H1 (cell line): ENCODE results near the gene ASF1B. TPM values are rescaled to one million over a fixed set of nuclear protein-coding genes. Genes with fewer than 3 reads are reported as not detected.

Experiments
- CTCF ChIA-PET: fragments of 300-600 bp; sonication (Branson Sonifier 250); formaldehyde crosslinking; loops from one replicate; lab custom pipeline; 2021; ENCODE audit not compliant: partially characterized antibody; lab: Charles Lee
- POLR2A ChIA-PET: fragments of 300-600 bp; sonication (Branson Sonifier 250); formaldehyde crosslinking; loops from one replicate; lab custom pipeline; 2021; ENCODE audit warnings: inconsistent platforms; ENCODE audit not compliant: partially characterized antibody; lab: Charles Lee
- DNase-seq, 2 experiments: peaks; one replicate each; pipeline versions ENCODE4 v3.0.0 to v3.0.0-alpha.2; 2010 to 2022; ENCODE audit warnings: low spot score in 2 of 2, low read depth in 1 of 2, mixed read lengths in 1 of 2
- FAIRE-seq: peaks from 2 replicates; lab custom pipeline; 2011; peaks lifted over from hg19 to GRCh38; lab: Jason Lieb, UNC
- H2AFZ ChIP-seq: 2 replicates; pipeline ENCODE4 v1.8.1; 2012; ENCODE audit warnings: low read length, inconsistent platforms
- H2AK5ac ChIP-seq: 2 replicates; pipeline ENCODE4 v1.6.1; 2013; ENCODE audit warnings: low read depth, low read length
- H2BK120ac ChIP-seq: replicated peaks from 2 replicates; pipeline ENCODE3; 2013; ENCODE audit warnings: low read depth, low read length, inconsistent platforms
- H2BK12ac ChIP-seq: 2 replicates; pipeline ENCODE4 v1.6.1; 2013; ENCODE audit warnings: low read depth, low read length
- H2BK15ac ChIP-seq: 2 replicates; pipeline ENCODE4 v1.6.1; 2013; ENCODE audit warnings: low read length
- H2BK20ac ChIP-seq: 2 replicates; pipeline ENCODE4 v1.6.1; 2013; ENCODE audit warnings: low read length
- H2BK5ac ChIP-seq: 2 replicates; pipeline ENCODE4 v1.6.1; 2013; ENCODE audit warnings: low read depth, low read length
- H3K14ac ChIP-seq: 2 replicates; pipeline ENCODE4 v1.6.1; 2013; ENCODE audit warnings: inconsistent platforms; ENCODE audit not compliant: insufficient read length
- H3K18ac ChIP-seq: 2 replicates; pipeline ENCODE4 v1.6.1; 2013; ENCODE audit warnings: low read length; ENCODE audit errors: extremely low read depth
- H3K23ac ChIP-seq: 2 replicates; pipeline ENCODE4 v1.6.1; 2013; ENCODE audit warnings: inconsistent platforms; ENCODE audit not compliant: insufficient read length
- H3K23me2 ChIP-seq: 2 replicates; pipeline ENCODE4 v1.6.1; 2013; ENCODE audit warnings: low read depth, low read length
- H3K27ac ChIP-seq: 2 replicates; pipeline ENCODE4 v1.6.1; 2011; ENCODE audit warnings: low read depth, low read length, inconsistent platforms
- H3K27me3 ChIP-seq, 4 experiments: replicated peaks in 1 of 4; 1 replicate in 1 of 4; 2 replicates in 3 of 4; pipeline versions ENCODE4 v1.6.1 to v1.8.1; 2011 to 2013; ENCODE audit warnings: low read length in 3 of 4, mild to moderate bottlenecking in 3 of 4, inconsistent platforms in 2 of 4, mixed read lengths in 2 of 4, moderate library complexity in 1 of 4; ENCODE audit not compliant: control insufficient read depth in 3 of 4, insufficient read depth in 3 of 4; ENCODE audit errors: extremely low read depth in 1 of 4
- H3K36me3 ChIP-seq, 4 experiments: 2 replicates each; pipeline versions ENCODE4 v1.6.1 to v1.8.1; 2011 to 2013; ENCODE audit warnings: mild to moderate bottlenecking in 4 of 4, low read length in 3 of 4, moderate library complexity in 2 of 4, control low read depth in 1 of 4, inconsistent platforms in 1 of 4; ENCODE audit not compliant: insufficient read depth in 4 of 4, control insufficient read depth in 2 of 4
- H3K4ac ChIP-seq: replicated peaks from 2 replicates; pipeline ENCODE3; 2013; ENCODE audit warnings: low read length, low read depth, mixed read lengths, inconsistent platforms; ENCODE audit not compliant: insufficient read length
- H3K4me1 ChIP-seq, 4 experiments: replicated peaks in 1 of 4; 1 replicate in 1 of 4; 2 replicates in 3 of 4; pipeline versions ENCODE4 v1.6.1 to v1.8.1; 2011 to 2013; ENCODE audit warnings: low read length in 3 of 4, inconsistent platforms in 2 of 4, mixed read lengths in 1 of 4; ENCODE audit not compliant: insufficient read depth in 4 of 4, control insufficient read depth in 3 of 4
- H3K4me2 ChIP-seq, 2 experiments: 2 replicates each; pipeline versions ENCODE4 v1.6.1 to v1.8.1; 2011 to 2013; ENCODE audit warnings: low read depth in 2 of 2, low read length in 2 of 2, control low read depth in 1 of 2, inconsistent platforms in 1 of 2, mild to moderate bottlenecking in 1 of 2; ENCODE audit not compliant: insufficient read depth in 1 of 2
- H3K4me3 ChIP-seq, 4 experiments: fragments of 200-600, 300-600 bp in 1 of 4; sonication (generic), shearing (Covaris generic), sonication (Bioruptor Twin) in 1 of 4; 2 replicates each; pipeline versions ENCODE4 v1.5.1 to v1.8.1; 2011 to 2016; ENCODE audit warnings: low read length in 4 of 4, low read depth in 3 of 4, control low read depth in 2 of 4, inconsistent platforms in 2 of 4, mild to moderate bottlenecking in 2 of 4, mixed read lengths in 1 of 4, moderate library complexity in 1 of 4; ENCODE audit not compliant: insufficient read depth in 2 of 4; ENCODE audit errors: extremely low read depth in 1 of 4
- H3K56ac ChIP-seq: replicated peaks from 2 replicates; pipeline ENCODE3; 2013; ENCODE audit warnings: low read depth, mild to moderate bottlenecking, mixed read lengths, low read length, inconsistent platforms; ENCODE audit not compliant: insufficient read length
- H3K79me1 ChIP-seq: 2 replicates; pipeline ENCODE4 v1.6.1; 2013; ENCODE audit warnings: low read depth, low read length, control low read depth
- H3K79me2 ChIP-seq, 2 experiments: 2 replicates each; pipeline versions ENCODE4 v1.6.1 to v1.8.1; 2012 to 2013; ENCODE audit warnings: low read length in 2 of 2, mild to moderate bottlenecking in 2 of 2, inconsistent platforms in 1 of 2; ENCODE audit not compliant: insufficient read depth in 2 of 2, control insufficient read depth in 1 of 2
- H3K9ac ChIP-seq, 4 experiments: replicated peaks in 1 of 4; 1 replicate in 1 of 4; 2 replicates in 3 of 4; pipeline versions ENCODE4 v1.6.1 to v1.8.1; 2011 to 2013; ENCODE audit warnings: low read depth in 3 of 4, low read length in 3 of 4, control low read depth in 2 of 4, mild to moderate bottlenecking in 2 of 4, moderate library complexity in 2 of 4, inconsistent platforms in 1 of 4; ENCODE audit errors: extremely low read depth in 1 of 4
- H3K9me3 ChIP-seq, 2 experiments: 2 replicates each; pipeline versions ENCODE4 v1.6.1 to v1.8.1; 2012 to 2013; ENCODE audit warnings: mild to moderate bottlenecking in 2 of 2, moderate library complexity in 2 of 2, control low read depth in 1 of 2, inconsistent platforms in 1 of 2, low read depth in 1 of 2, low read length in 1 of 2, mixed read lengths in 1 of 2; ENCODE audit not compliant: insufficient read depth in 2 of 2
- H4K20me1 ChIP-seq, 2 experiments: replicated peaks in 1 of 2; 2 replicates each; pipeline versions ENCODE3 to v1.8.1; 2011 to 2013; ENCODE audit warnings: inconsistent platforms in 2 of 2, low read length in 2 of 2, mild to moderate bottlenecking in 1 of 2; ENCODE audit not compliant: insufficient read depth in 2 of 2, control insufficient read depth in 1 of 2
- H4K5ac ChIP-seq: 2 replicates; pipeline ENCODE4 v1.6.1; 2013; ENCODE audit warnings: low read length, low read depth, mixed read lengths, inconsistent platforms; ENCODE audit not compliant: insufficient read length
- H4K8ac ChIP-seq: 2 replicates; pipeline ENCODE4 v1.8.0; 2013; ENCODE audit warnings: mild to moderate bottlenecking, moderate library complexity, low read length, inconsistent platforms; ENCODE audit not compliant: insufficient read depth; ENCODE audit errors: extremely low read depth
- H4K91ac ChIP-seq: replicated peaks from 2 replicates; pipeline ENCODE3; 2013; ENCODE audit warnings: low read length, mixed read lengths, inconsistent platforms; ENCODE audit not compliant: insufficient read length
- BACH1 ChIP-seq: IDR thresholded peaks from 2 replicates; pipeline ENCODE4 v1.6.1; 2012; ENCODE audit warnings: low read length, improper control_type of control experiment
- BRCA1 ChIP-seq: IDR thresholded peaks from 2 replicates; pipeline ENCODE4 v1.6.1; 2012; ENCODE audit warnings: low read depth, low read length, improper control_type of control experiment
- EP300 ChIP-seq, 2 experiments: IDR thresholded peaks; 1 replicate in 1 of 2; 2 replicates in 1 of 2; pipeline ENCODE4 v1.6.1; 2011 to 2012; ENCODE audit warnings: low read depth in 2 of 2, low read length in 2 of 2, mild to moderate bottlenecking in 2 of 2, borderline replicate concordance in 1 of 2, inconsistent platforms in 1 of 2, moderate library complexity in 1 of 2
- EZH2 ChIP-seq: fragments of 200-600 bp; sonication (generic); IDR thresholded peaks from 2 replicates; pipeline ENCODE4 v1.7.1; 2012; ENCODE audit warnings: low read depth, mild to moderate bottlenecking, moderate library complexity, low read length, inconsistent platforms; ENCODE audit not compliant: severe bottlenecking
- KDM4A ChIP-seq: IDR thresholded peaks from one replicate; pipeline ENCODE4 v1.7.1; 2012; ENCODE audit warnings: low read depth, mild to moderate bottlenecking, moderate library complexity, low read length, inconsistent platforms; ENCODE audit not compliant: severe bottlenecking
- KDM5A ChIP-seq: fragments of 200-600 bp; IDR thresholded peaks from 2 replicates; pipeline ENCODE4 v1.7.1; 2012; ENCODE audit warnings: mild to moderate bottlenecking, low read length, inconsistent platforms, mixed read lengths
- RAD21 ChIP-seq, 2 experiments: IDR thresholded peaks in 1 of 2; conservative IDR thresholded peaks in 1 of 2; 2 replicates each; pipeline ENCODE4 v1.6.1; 2011; ENCODE audit warnings: low read depth in 2 of 2, low read length in 2 of 2, improper control_type of control experiment in 1 of 2, inconsistent platforms in 1 of 2, mild to moderate bottlenecking in 1 of 2, moderate library complexity in 1 of 2
- SAP30 ChIP-seq: fragments of 300-600 bp; sonication (generic); IDR thresholded peaks from 2 replicates; pipeline ENCODE4 v1.7.1; 2012; ENCODE audit warnings: low read length, moderate library complexity, mild to moderate bottlenecking, inconsistent platforms; ENCODE audit not compliant: insufficient read depth, insufficient replicate concordance
- SIX5 ChIP-seq: IDR thresholded peaks from 2 replicates; pipeline ENCODE4 v1.6.1; 2011; ENCODE audit warnings: mild to moderate bottlenecking, low read depth, low read length
- SP1 ChIP-seq: IDR thresholded peaks from 2 replicates; pipeline ENCODE4 v1.6.1; 2011; ENCODE audit warnings: low read depth, low read length
- SP2 ChIP-seq: IDR thresholded peaks from 2 replicates; pipeline ENCODE4 v1.6.1; 2012; ENCODE audit warnings: mild to moderate bottlenecking, low read length, inconsistent platforms
- ZNF274 ChIP-seq: IDR thresholded peaks from 2 replicates; pipeline ENCODE4 v1.7.0; 2012; ENCODE audit warnings: low read length, borderline replicate concordance; ENCODE audit errors: extremely low read depth
- WGBS, 2 experiments: shearing (Covaris generic) in 1 of 2; methylation state at CpG; one replicate each; pipeline versions ENCODE4 v1.1.6 to v1.1.7; 2013 to 2015; ENCODE audit warnings: low lambda C conversion rate in 2 of 2, mixed read lengths in 2 of 2, inconsistent platforms in 1 of 2, low coverage in 1 of 2, missing lambda C conversion rate in 1 of 2; ENCODE audit not compliant: insufficient replicate concordance in 2 of 2, insufficient coverage in 1 of 2, insufficient read length in 1 of 2; ENCODE audit errors: extremely low coverage in 1 of 2, missing lambda C conversion rate in 1 of 2; 5-methylcytosine and 5-hydroxymethylcytosine counted together
- polyA plus RNA-seq, 7 experiments: library from polyadenylated mRNA; depleted of rRNA in 3 of 7; stranded (reverse) in 5 of 7; unstranded in 2 of 7; fragments of >200 nt in 5 of 7; fragments of 200-250 nt in 2 of 7; gene quantifications; 1 replicate in 5 of 7; 2 replicates in 1 of 7; 4 replicates in 1 of 7; pipeline versions ENCODE4 v1.2.1 to v1.2.3, GENCODE V29; 2011 to 2013; ENCODE audit warnings: missing spikeins in 2 of 7, mixed read lengths in 2 of 7
- total RNA-seq: library from RNA; stranded (reverse); fragmentation: NEBNext Ultra II Directional; extraction: Animal tissue kit (Norgen Biotek cat#: 25700); gene quantifications from 2 replicates; pipeline ENCODE4 v1.2.1, GENCODE V29; 2021

Gene ASF1B
- total and polyA plus RNA-seq, 2 of the 8 experiments (the other 6 are each of a cell fraction or from before 2014, with no cell fraction given) = 32.6 to 59.2 TPM

GRCh38 chr19:14117668-14118164 is 18.7 kb downstream of the ASF1B start, which contains the start of gene PRKACA:
TSS of gene PRKACA (minus strand) at chr19:14117762. CDS start at chr19:14117547, 215 bp downstream.
- H3K23me2 ChIP-seq = peaks cover 8% of the 10 kb centered on the region
- H2AFZ ChIP-seq = no peak within 1 kb of the TSS
- peaks cover 7 to 12% of the 10 kb centered on the region in 2 experiments for H4K20me1 ChIP-seq
- no peak for FAIRE-seq
- no peak within 1 kb of the TSS for H3K4ac ChIP-seq
- ChIA-PET POLR2A (interaction anchor here (0.9 to 11.0 kb wide), 6 partner anchors 8 to 33 kb away, joined by 3 to 109 read pairs (median 3); partner anchors contain the start of gene ASF1B), CTCF (interaction anchor here (0.5 to 11.3 kb wide), 3 partner anchors 14 to 133 kb away, joined by 3 to 105 read pairs (median 3); no protein-coding TSS in a partner anchor)
- H3K14ac ChIP-seq = no peak within 1 kb of the TSS
- no peaks in the 10 kb centered on the region for H3K9me3 ChIP-seq
- no peak within 1 kb of the TSS for H2BK15ac ChIP-seq
- H3K36me3 ChIP-seq = peaks cover 0 to 8% (median 2%) of the 10 kb centered on the region in 4 experiments; a peak in 4 of 8 replicates
- no peak within 1 kb of the TSS for H4K5ac ChIP-seq
- H3K27ac ChIP-seq = 0 out of 2 replicates have a peak within 1 kb of the TSS, but pooled peaks have one; percentile 29
- peak; percentile 91 to 95 for DNase-seq
- H3K56ac ChIP-seq = no peak within 1 kb of the TSS
- peak within 1 kb of the TSS; percentile 41 to 85 (median 55) for H3K4me3 ChIP-seq
- peak within 1 kb of the TSS; percentile 66; the same call in 1 of the 2 replicates for H2BK5ac ChIP-seq
- no peak within 1 kb of the TSS for H2BK12ac ChIP-seq
- 2% methylated on average over 34 of the region's 67 CpGs; no CpG with 5 or more reads in 1 of the 2 experiments for WGBS, 2 experiments
- no peaks in the 10 kb centered on the region; the same call in 1 of the 2 replicates for H3K79me1 ChIP-seq
- peak within 1 kb of the TSS; percentile 88 for H4K91ac ChIP-seq
- H3K4me2 ChIP-seq = peak within 1 kb of the TSS; percentile 77 to 94
- no peak within 1 kb of the TSS for H3K18ac ChIP-seq
- H3K27me3 ChIP-seq = no peaks in the 10 kb centered on the region; a peak in 2 of 7 replicates
- no peak within 1 kb of the TSS for H2AK5ac ChIP-seq
- peak within 1 kb of the TSS; percentile 49 to 80 (median 66) for H3K9ac ChIP-seq
- H3K79me2 ChIP-seq = 0 out of 4 replicates have a peak, but pooled peaks cover 0 to 3% of the 10 kb centered on the region in 2 experiments
- no peak within 1 kb of the TSS for H3K23ac ChIP-seq
- H3K4me1 ChIP-seq = peaks cover 8 to 26% (median 15%) of the 10 kb centered on the region in 4 experiments
- no peak within 1 kb of the TSS; the same call in 1 of the 2 replicates for H4K8ac ChIP-seq
- no peak within 1 kb of the TSS for H2BK120ac ChIP-seq
- no peak within 1 kb of the TSS for H2BK20ac ChIP-seq
- no peak for TF ChIP-seq KDM5A
- TF ChIP-seq BRCA1 = peak; percentile 42; the same call in 1 of the 2 replicates
- TF ChIP-seq EZH2 = no peak
- no peak for TF ChIP-seq RAD21 (IDR thresholded peaks at IDR 0.05 in 1 of 2, conservative IDR thresholded peaks at IDR 0.05 in 1 of 2; ENCODE audit: low read depth in 2 of 2, low read length in 2 of 2)
- TF ChIP-seq KDM4A = peak; percentile 14
- no peak for TF ChIP-seq ZNF274
- TF ChIP-seq SP2 = peak; percentile 89
- TF ChIP-seq BACH1 = no peak
- peak; percentile 99 for TF ChIP-seq SP1
- no peak for TF ChIP-seq EP300 (IDR thresholded peaks at IDR 0.05; ENCODE audit: borderline replicate concordance in 1 of 2, low read depth in 2 of 2, low read length in 2 of 2)
- no peak for TF ChIP-seq SIX5
- TF ChIP-seq SAP30 = no peak
